SK-N-SH (cell line): ENCODE measurements around the gene OCSTAMP.

Source experiments
- NFIC ChIP-seq: IDR thresholded peaks from 2 replicates; pipeline ENCODE4 v1.4.0; 2012; ENCODE audit warnings: borderline replicate concordance
- TAF1 ChIP-seq: IDR thresholded peaks from 2 replicates; pipeline ENCODE4 v1.6.1; 2012; ENCODE audit warnings: low read depth, mild to moderate bottlenecking, low read length, moderate library complexity, borderline replicate concordance
- TF ChIP-seq, protein P1 (sequence below): fragments of 200-600 bp; sonication (generic); IDR thresholded peaks from 2 replicates; pipeline ENCODE4 v1.6.1; 2017; ENCODE audit warnings: antibody characterized with exemption, mild to moderate bottlenecking, moderate library complexity

DNA sequence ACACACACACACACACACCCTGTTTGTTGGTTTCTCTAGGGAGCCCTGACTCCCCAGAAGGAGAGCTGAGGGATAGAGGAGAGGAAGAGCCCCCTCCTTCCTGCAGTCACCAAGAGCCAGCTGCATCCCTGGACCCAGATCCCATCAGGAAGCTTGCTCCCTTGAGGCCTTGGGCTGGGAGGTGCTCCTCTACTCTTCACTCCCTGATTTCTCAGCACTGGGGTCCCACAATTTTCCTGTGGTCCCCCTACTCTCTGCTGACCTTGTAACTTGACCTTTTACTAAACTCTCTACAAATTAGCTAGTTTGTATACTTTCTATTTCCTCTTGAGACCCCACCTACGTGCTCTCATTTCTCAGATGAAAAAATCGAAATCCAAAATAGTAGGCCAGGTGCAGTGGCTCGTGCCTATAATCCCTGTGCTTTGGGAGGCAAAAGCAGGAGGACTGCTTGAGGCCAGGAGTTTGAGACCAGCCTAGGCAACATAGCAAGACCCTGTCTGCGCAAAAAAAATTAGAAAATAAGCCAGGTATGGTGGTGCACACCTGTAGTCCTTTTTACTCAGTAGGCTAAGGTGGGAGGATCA is 5.0 kb upstream of the OCSTAMP start:
- TF ChIP-seq NFIC (no peak), TAF1 (no peak)
- TF ChIP-seq, protein P1, sequence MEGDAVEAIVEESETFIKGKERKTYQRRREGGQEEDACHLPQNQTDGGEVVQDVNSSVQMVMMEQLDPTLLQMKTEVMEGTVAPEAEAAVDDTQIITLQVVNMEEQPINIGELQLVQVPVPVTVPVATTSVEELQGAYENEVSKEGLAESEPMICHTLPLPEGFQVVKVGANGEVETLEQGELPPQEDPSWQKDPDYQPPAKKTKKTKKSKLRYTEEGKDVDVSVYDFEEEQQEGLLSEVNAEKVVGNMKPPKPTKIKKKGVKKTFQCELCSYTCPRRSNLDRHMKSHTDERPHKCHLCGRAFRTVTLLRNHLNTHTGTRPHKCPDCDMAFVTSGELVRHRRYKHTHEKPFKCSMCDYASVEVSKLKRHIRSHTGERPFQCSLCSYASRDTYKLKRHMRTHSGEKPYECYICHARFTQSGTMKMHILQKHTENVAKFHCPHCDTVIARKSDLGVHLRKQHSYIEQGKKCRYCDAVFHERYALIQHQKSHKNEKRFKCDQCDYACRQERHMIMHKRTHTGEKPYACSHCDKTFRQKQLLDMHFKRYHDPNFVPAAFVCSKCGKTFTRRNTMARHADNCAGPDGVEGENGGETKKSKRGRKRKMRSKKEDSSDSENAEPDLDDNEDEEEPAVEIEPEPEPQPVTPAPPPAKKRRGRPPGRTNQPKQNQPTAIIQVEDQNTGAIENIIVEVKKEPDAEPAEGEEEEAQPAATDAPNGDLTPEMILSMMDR = no peak
